GM19468 (cell line): Measurements from ENCODE around the gene ZNF766.
"Not testable (repeated sequence)": the region's sequence is repeated elsewhere in the genome, so short reads cannot be mapped to it uniquely, and the experiment has no call there.

Experiments
- ATAC-seq: cut with Tn5 transposase; IDR thresholded peaks from one replicate; pipeline ENCODE4 v1.9.1; 2021; ENCODE audit warnings: mild to moderate bottlenecking, moderate library complexity, moderate number of reproducible peaks; ENCODE audit not compliant: unreplicated experiment; ENCODE audit errors: extremely low read depth

Gene ZNF766

DNA sequence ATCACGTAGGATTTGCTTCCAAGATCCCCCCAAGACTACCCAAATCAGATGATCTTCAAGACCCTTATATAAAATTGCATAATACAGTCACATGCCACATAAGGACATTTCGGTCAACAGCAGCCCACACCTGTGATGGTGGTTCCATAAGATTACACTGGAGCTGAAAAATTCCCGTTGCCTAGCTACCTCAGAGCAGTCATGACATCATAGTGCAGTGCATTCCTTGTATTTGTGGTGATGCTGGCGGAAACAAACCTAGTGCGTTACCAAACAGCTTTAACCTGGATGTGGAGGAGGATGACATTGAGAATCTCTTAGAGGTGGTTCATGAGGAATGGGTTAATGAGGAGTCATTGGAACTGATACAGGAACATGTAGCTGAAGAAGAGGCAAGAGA lies 4.8 kb downstream of the ZNF766 start:
- no peak for ATAC-seq

DNA sequence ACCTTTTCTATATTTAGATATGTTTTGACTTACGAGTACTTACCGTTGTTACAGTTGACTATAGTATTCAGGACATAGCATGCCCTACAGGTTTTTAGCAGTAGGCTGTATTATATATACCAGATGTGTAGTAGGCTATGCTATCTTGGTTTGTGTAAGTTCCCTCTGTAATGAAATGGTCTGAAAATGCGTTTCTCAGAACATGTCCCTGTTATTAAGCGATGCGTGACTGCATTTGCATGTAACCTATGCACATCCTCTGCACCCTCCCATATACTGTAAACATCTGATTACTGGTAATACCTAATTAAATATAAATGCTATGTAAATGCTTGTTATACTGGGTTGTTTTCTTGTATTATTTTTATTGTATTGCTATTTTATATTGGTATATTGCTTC lies 6.6 kb downstream of the ZNF766 start:
- no peak for ATAC-seq

DNA sequence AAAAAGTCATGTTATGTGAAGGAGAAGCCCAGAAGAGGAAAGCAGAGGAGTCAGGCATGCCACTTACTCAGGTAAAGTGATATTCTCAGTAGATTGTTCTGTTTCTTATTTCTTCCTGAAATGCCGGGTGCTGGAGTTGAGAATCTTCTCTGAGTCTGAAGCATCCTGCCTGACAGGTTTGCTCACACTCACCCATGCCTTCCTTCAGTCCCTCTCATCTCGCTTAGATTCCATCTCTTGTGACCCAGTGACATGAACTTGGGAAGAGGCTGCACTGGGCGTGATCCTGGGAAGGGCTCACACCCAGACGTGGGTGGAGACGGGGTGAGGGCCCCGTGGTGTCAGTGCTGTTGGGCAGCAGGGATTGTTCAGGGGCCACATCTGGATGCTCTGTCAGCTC lies 8.1 kb downstream of the ZNF766 start:
- ATAC-seq, result no peak

DNA sequence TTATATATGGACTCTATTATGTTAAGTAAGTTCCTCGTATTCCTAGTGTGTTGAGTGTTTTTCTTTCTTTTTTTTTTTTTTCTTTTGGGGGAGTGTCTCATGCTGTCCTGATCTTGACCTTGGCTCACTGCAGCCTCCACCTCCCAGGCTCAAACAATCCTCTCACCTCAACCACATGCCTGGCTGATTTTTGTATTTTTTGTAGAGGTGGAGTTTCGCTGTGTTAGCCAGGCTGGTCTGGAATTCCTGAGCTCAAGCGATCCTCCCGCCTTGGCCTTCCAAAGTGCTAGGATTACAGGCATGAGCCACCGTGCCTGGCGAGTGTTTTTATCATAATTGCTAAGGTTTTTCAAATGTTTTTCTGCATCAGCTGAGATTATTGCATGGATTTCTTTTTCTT lies 16.9 kb downstream of the ZNF766 start:
- no peak for ATAC-seq

DNA sequence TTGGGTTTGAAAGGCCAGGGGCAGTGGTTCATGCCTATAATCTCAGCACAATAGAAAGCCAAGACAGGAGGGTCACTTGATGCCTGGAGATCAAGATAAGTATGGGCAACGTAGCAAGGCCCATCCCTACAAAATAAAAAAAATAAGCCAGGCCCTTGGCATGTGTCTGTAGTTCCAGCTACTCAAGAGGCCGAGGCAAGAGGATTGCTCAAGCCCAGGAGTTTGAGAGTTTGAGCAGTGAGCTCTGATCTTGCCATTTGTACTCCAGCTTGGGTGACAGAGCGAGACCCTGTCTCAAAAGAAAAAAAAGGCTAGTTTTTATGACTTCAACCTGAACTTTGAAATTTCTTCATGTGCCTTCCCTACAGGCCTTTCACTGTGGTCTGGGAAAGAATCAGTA lies 22.4 kb downstream of the ZNF766 start:
- ATAC-seq, result no peak

DNA sequence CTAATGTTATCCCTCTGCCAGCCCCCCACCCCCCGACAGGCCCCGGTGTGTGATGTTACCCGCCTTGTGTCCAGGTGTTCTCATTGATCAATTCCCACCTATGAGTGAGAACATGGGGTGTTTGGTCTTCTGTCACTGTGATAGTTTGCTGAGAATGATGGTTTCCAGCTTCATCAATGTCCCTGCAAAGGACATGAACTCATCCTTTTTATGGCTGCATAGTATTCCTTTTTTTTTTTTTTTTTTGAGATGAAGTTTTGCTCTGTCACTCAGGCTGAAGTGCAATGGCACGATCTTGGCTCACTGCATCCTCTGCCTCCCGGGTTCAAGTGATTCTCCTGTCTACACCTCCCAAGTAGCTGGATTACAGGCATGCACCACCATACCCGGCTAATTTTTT lies 23.6 kb downstream of the ZNF766 start:
- ATAC-seq, result not testable (repeated sequence)

DNA sequence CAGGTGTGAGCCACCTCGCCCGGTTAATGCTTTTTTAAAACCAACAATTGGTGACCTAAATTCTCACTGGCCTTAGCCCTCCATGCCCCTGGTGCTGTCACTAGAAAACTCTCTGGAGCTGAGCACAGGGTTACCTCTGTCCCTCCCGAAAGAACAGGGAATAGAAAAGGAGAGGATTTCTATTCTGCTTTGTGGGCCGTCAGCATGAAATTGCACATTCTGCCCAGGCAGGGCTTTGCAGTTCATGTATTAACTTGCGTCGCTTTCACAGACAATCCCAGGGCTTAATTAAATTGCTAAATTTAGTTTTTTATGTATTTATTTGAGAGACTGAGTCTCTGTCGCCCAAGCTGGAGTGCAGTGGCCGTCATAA lies 27.0 kb downstream of the ZNF766 start:
- ATAC-seq, result no peak

DNA sequence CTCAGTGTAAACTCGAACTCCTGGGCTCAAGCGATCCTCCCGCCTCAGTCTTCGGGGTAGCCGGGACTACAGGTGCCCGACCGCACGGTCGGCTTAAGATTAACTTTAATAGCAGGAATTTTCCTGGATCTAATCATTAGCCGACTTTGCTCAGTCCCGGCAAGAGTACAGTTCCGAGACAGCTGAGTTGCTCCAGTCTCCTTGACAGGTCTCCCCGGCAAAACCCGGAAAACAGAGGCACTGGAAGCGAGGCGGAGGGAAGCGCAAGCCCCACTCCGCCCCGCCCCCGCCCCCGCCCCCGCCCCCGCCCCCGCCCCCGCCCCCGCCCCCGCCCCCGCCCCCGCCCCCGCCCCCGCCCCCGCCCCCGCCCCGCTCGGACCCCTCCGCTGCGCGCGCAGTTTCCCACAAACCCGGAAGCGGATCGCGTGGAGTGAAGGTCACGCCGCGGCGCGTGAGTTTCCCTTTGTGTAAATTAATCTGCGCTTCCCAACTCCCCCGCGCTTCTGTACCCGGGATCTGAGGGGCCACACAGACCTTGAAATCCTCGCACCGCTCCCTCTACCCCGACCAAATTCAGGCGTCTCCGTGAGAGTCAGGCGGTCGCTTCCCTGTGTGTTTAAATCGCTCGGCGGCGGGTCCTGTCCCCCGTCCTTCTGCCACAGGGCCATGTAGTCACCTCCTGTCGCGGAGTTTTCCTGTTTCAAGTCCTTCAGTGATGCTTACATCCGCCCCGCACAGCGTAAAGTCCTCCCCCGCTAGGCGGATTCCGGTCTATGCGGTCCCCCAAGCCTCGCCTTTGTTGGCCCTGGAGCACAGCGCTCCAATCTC lies 27.6 kb downstream of the ZNF766 start, which contains the start of gene ZNF480:
ZNF480 (plus strand) TSS at position 397 of the 828 bp plus-strand sequence. CDS start 3,244 bp downstream, outside the sequence.
- ATAC-seq, result no peak

DNA sequence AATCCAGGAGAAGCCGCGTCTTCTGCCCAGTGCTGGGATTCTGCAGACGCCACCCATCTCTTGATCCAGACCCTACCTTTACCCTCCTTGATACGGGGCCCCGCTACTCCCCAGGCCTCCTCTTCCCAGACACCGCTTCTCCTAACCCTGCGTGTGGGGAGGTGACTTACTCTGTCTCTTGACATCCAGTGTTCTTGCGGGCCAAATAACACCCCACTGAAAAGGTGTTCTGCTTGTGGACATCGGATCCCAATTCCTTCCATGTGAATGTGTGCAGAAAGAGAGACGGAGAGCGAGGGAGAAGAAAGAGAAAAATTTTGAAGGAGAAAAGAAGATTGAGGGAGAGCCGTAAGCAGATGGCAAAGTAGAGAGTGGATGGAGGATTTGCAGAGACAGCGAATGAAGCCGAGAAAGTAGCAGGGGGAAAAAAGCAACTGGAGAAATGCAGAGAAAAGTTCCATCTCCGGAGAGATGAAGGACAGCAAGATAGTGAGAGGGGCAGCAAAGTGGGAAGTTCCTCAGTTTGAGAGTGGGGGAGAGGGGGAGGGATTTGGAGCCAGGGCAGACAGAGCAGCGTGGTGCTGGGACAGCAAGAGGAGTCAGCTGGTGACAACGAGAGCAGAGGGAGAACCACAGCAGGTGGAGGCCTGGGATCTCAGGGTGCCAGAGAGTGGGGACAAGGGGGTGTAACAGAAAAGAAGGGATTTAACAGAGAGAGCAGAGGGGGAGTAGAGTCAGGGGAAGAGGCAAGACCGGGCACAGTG lies 28.4 kb downstream of the ZNF766 start:
- no peak for ATAC-seq

DNA sequence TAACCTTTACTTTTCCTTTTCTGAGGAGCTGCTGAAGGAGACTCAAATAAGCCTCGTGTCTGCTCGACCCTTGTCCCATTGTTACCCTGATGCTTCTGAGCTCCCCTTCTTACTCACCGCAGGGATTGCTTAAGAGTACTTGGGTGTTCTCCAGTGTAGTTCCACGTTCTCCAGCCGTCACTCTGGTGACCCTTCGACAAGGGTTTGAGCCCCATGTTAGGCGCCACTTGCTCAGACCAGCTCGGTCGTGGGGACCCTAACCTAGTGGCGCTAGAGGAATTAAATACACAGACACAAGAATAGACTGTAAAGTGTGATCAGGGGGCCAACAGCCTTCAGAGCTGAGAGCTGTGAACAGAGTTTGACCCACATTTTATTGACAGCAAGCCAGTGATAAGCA lies 37.9 kb downstream of the ZNF766 start:
- no peak for ATAC-seq

DNA sequence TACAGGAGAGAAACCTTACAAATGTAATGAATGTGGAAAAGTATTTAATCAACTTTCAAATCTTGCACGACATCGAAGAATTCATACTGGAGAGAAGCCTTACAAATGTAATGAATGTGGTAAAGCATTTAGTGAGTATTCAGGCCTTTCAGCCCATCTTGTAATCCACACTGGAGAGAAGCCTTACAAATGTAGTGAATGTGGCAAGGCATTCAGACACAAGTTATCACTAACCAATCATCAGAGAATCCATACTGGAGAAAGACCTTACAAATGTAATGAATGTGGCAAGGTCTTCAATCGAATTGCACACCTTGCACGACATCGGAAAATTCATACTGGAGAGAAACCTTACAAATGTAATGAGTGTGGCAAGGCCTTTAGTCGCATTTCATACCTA lies 53.0 kb downstream of the ZNF766 start:
- ATAC-seq, result no peak

DNA sequence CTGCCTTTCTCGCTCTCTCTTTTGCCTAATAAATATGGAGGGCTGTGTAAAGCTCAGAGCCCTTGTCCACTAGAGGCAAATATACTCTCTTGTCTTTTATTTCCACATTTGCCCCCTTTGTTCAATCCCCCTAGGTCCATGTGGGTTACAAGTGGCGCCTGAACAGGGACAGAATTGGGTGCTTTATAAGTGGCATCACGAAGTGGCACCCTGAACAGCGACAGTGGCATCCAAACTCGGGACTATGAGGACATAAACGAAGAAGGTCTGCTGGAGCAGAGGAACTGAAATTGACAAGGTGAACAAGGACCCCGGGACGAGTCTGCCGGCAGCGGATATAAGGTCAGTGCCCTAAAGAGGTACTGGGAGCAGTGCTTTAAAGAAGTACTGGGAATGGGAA lies 62.4 kb downstream of the ZNF766 start:
- ATAC-seq, result no peak

DNA sequence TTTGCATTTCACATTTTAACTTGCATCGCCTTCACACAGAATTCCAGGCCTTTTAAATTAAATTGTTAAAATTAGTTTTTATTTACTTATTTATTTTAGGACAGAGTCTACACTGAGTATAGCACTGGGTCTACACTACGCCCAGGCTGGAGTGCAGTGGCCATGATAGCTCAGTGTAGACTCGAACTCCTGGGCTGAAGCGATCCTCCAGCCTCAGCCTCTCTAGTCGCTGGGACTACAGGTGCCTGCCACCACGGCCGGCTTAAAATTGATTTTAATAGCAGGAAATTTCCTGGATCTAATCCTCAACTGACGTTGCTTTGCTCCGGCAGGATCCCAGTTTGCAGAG lies 66.4 kb downstream of the ZNF766 start:
- no peak for ATAC-seq

DNA sequence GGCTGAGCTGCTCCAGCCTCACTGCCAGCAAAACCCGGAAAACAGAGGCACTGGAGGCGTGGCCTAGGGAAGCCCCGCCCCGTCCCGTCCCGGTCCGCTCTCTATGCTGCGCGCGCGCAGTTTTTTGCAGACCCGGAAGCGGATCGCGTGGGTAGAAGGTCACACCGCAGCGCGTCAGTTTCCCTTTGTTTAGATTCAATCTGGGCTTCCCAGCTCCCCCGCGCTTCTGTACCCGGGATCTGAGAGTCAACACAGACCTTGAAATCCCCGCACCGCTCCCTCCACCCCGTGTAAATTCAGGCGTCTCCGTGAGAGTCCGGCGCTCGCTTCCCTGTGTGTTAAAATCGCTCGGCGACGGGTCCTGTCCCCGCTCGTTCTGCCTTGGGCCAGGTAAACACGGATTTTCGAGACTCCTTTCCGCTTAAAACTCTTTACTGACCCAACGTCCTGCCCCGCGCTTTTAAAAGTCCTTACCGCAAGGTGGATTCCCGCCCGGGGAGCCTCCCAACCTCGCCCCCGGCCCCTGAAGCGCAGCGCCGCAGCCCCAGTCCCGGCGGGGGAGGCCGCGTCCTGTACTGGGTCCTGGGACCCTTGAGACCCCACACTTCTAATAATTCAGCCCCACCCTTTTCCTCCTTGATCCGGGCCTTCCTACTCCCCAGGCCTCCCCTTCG lies 66.9 kb downstream of the ZNF766 start, which contains the start of gene ZNF610:
ZNF610 (plus strand) TSS at position 127 of the 674 bp plus-strand sequence. CDS start 12,930 bp downstream, outside the sequence.
- ATAC-seq, result peak; percentile 39

DNA sequence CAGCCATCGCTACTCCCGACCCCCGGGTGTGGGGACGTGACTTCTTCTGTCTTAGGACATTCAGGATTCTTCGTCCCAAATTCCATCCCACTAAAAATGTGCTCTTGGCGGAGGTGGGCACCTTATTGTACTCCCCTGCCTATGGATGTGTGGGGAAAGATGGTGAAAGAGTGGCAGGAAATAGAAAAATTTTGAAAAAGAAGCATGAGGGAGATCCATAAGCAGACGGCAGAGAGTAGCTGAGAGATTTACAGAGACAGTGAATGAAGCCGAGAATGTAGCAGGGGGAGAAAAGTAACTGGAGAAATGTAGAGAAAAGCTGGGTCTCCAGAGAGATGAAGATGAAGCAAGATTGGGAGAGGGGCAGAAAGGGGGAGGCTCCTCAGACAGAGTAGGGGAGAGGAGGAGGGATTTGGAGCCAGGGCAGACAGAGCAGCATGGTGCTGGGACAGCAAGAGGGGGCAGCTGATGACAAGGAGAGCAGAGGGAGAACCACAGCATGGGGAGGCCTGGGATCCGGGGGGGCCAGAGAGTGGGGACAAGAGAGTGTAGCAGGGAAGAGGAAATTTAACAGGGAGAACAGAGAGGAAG lies 67.5 kb downstream of the ZNF766 start:
- ATAC-seq, result no peak

DNA sequence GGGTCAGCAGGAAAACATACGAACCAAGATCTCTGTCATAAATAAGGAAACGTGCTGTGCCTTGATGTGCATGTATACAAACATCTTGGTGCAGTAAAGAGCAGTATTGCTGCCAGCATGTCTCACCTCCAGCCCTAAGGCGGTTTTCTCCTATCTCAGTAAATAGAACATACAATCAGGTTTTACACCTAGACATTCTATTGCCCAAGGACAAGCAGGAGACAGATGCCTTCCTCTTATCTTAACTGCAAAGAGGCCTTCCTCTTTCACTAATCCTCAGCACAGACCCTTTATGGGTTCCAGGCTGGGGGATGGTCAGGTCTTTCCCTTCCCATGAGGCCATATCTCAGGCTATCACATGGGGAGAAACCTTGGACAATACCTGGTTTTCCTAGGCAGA lies 69.6 kb downstream of the ZNF766 start:
- ATAC-seq, result not testable (repeated sequence)

DNA sequence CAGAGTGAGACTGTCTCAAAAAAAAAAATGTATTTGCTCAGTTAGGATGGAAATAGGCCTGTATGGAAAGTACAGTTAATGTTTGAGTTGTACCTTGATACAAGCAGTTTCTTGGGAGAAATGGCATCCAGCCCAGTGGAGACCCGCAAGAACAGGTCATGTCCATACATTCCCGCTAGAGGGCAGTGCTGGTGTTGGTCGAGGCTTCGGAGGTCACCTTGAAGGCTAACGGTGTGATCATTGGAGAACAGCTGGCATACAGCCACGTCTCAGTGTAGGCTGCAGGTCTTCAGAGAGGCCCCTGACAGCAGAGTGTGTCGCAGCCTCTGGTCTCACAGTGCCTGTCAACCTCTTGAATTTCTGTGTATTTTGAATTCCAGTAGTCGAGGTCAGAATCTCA lies 74.2 kb downstream of the ZNF766 start:
- ATAC-seq, result no peak

DNA sequence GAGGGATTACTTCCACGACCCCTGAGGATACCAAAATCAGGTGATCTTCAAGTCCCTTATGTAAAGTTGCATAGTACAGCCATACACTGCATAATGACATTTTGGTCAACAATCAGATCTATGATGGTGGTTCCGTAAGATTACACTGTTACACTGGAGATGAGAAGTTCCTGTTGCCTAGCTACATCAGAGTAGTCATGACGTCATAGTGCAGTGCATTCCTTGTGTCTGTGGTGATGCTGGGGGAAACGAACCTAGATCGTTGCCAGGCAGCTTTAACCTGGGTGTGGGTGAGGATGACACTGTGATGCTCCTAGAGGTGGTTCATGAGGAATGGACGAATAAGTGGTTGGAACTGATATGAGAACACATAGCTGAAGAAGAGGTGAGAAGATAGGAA lies 75.8 kb downstream of the ZNF766 start:
- ATAC-seq, result no peak
